Measurements from ENCODE around the gene SERPINE1.
"Not testable (repeated sequence)": the region's sequence is repeated elsewhere in the genome, so short reads cannot be mapped to it uniquely, and the experiment has no call there.

SERPINE1 gene

DNA sequence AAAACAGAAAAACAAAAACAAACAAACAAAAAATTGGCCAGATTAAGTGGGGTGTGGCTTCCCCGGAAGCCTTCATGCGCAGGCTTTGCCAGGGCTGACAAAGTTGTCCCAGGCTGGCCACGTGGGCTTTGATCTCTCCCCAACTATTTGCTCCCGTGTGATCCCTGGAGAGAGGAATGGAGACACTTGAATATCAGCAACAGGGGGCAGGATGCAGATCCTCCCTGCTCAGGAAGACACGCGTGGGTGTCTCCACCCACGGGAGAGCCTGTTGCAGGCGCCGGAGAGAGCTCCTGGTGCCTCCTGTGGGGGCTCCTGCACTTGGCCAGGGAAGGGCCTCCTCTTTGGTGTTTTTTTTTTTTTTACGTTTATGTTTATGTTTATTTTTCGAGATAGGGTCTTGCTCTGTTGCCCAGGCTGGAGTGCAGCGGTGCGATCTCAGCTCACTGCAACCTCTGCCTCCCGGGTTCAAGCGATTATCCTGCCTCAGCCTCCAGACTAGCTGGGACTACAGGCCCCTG, 22.7 kb upstream of the SERPINE1 start:
- H3K4me3 ChIP-seq (replicated peaks; ENCODE audit: low read depth, low read length) = no peak overlapping the region
- no peak for DNase-seq (ENCODE audit: extremely low read depth, low read depth)

DNA sequence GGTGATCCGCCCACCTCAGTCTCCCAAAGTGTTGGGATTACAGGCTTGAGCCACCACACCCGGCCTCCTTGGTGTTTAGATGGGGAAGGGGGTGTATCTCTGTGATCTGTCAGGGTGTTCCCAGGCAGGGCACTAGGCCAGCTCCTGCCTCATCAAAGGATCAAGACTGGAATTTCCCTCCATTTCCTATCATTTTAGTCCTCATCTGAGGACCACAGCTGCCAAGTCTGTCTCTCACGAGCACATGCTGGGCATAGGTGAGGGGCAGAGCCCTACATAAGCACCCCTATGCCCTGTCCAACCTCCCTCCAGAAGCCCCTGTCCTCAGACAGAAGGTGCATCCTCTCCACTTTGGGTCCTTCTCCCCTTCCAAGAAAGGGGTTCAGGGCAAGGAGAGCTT, 22.1 kb upstream of the SERPINE1 start:
- DNase-seq (ENCODE audit: extremely low read depth, low read depth) = no peak
- TF ChIP-seq, protein P1, sequence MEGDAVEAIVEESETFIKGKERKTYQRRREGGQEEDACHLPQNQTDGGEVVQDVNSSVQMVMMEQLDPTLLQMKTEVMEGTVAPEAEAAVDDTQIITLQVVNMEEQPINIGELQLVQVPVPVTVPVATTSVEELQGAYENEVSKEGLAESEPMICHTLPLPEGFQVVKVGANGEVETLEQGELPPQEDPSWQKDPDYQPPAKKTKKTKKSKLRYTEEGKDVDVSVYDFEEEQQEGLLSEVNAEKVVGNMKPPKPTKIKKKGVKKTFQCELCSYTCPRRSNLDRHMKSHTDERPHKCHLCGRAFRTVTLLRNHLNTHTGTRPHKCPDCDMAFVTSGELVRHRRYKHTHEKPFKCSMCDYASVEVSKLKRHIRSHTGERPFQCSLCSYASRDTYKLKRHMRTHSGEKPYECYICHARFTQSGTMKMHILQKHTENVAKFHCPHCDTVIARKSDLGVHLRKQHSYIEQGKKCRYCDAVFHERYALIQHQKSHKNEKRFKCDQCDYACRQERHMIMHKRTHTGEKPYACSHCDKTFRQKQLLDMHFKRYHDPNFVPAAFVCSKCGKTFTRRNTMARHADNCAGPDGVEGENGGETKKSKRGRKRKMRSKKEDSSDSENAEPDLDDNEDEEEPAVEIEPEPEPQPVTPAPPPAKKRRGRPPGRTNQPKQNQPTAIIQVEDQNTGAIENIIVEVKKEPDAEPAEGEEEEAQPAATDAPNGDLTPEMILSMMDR (IDR thresholded peaks at IDR 0.05; ENCODE audit: low read depth, low read length, missing control alignments) = no peak
- no peak overlapping the region for H3K4me3 ChIP-seq (replicated peaks; ENCODE audit: low read depth, low read length)

More for the DNA sequence above, 22.7 kb upstream of the SERPINE1 start:
- TF ChIP-seq, protein P1 (IDR thresholded peaks at IDR 0.05; ENCODE audit: low read depth, low read length, missing control alignments) = no peak

DNA sequence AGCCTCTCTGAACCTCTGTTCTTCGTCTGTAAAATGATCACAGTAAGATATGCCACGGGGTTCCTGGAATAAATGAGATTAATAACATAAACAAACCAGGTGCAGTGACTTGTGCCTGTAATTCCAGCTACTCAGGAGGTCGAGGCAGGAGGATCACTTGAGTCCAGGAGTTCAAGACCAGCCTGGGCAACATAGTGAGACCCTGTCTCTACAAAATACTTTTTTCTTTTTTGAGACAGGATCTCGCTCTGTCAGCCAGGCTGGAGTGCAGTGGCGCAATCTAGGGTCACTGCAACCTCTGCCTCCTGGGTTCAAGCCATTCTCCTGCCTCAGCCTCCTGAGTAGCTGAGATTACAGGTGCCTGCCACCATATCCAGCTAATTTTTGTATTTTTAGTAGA, 21.7 kb upstream of the SERPINE1 start:
- DNase-seq (ENCODE audit: extremely low read depth, low read depth); H3K4me3 ChIP-seq (replicated peaks; ENCODE audit: low read depth, low read length): not testable (repeated sequence)

DNA sequence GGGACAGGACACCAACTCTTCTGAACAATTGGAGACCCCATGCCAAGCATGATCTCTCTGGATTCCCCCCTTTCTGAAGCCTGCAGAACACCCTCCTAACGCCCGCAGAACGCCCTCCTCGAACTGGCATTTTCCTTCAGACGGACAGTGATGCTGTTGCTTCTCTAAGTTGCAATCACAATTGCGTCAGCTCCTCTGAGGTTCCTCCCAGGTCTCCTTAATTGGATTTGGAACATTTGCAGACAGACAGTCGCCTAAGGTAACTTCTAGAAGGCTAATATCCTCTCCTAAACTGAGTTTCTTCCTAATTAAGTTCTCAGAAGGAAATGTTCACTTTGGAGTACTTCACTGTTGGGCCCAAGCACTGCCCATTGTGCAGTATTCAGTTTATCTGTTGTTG, 20.5 kb upstream of the SERPINE1 start:
- no peak overlapping the region for H3K4me3 ChIP-seq (replicated peaks; ENCODE audit: low read depth, low read length)
- TF ChIP-seq, protein P1 (IDR thresholded peaks at IDR 0.05; ENCODE audit: low read depth, low read length, missing control alignments) = no peak
- no peak for DNase-seq (ENCODE audit: extremely low read depth, low read depth)

DNA sequence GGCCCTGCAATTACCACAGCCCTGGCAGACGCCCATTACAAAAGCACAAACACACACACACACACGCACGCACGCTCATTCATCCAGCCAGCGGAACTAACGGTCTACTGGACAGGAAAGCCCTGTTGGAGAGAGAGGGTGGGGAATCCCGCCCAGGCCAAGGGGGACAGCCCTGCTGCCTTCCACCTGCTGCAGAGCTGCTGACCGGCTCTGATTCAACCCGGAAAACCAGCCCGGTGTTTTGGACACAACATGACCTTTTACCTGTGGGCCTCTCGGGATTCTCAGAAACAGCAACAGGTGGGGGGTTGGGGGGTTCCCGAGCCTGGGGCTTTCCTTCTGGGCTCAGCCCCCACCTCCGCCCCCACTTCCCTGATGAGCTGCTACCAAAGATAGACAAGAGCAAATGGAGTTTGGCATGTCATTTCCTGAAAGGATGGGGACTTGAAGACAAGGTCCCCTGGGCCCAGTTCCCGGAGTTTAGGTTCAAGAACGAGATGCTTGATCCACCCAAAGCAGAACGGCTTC, 18.5 kb upstream of the SERPINE1 start:
- H3K4me3 ChIP-seq (replicated peaks; ENCODE audit: low read depth, low read length) = no peak overlapping the region
- TF ChIP-seq, protein P1 (IDR thresholded peaks at IDR 0.05; ENCODE audit: low read depth, low read length, missing control alignments) = no peak
- no peak for DNase-seq (ENCODE audit: extremely low read depth, low read depth)

DNA sequence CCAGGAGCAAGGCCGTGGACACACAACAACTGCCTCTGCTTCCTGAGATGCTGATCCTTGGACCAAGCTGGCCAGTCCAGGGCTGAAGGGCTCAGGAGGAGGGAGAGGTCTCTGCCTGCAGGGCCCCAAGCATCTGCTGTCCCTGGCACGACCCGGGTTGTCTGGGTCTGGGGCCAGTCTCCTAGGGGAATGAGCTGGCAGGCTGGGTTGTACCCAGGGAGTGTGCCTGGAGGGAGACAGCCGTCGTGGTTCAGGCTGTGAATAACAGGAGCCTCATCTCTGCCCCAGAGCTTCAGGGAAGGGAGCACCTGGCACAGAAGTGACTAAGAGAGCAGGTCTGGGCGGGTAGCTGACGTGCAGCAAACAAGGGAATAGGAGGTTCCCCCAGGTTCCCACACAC, 17.9 kb upstream of the SERPINE1 start:
- TF ChIP-seq, protein P1 (IDR thresholded peaks at IDR 0.05; ENCODE audit: low read depth, low read length, missing control alignments) = no peak
- H3K4me3 ChIP-seq (replicated peaks; ENCODE audit: low read depth, low read length) = no peak overlapping the region
- DNase-seq (ENCODE audit: extremely low read depth, low read depth) = no peak

DNA sequence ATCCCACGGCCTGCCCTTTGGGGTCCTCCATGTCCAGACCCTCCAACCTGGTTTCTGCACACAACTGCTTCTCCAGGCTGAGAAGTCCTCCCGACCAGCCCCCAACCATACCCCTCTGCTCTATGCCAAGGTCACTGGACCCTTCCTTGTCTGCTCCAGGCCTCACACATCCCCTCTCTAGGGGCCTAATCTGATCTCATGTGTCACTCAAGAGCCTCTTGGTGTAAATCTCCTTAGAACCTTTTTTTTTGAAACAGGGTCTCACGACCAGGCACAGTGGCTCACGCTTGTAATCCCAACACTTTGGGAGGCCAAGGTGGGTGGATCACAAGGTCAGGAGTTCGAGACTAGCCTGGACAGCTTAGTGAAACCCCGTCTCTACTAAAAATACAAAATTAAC, 17.5 kb upstream of the SERPINE1 start:
- H3K4me3 ChIP-seq (replicated peaks; ENCODE audit: low read depth, low read length) = no peak overlapping the region
- TF ChIP-seq, protein P1 (IDR thresholded peaks at IDR 0.05; ENCODE audit: low read depth, low read length, missing control alignments) = no peak
- no peak for DNase-seq (ENCODE audit: extremely low read depth, low read depth)

All from HFF-Myc (cell line).